ENCODE data around the gene RBM25.

RBM25 gene

DNA sequence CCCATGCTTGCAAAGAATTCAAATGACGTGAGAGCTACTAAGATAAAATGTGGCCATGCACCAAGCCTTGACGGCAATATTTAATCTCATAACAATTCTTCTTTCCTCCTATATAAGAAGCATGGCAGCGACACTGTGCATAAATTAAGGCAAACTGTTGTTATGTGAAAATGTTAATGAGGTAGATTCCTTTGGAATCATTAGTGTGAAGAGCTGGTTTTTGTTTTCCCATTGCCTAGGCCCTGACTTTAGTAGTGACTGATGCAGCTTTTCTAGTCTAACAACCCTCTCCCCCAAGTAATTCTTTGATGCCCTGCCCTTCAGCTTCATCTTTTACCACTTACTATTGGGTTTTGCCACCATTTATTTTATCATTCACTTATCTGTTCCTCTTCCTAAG, 67.4 kb downstream of the RBM25 start:
- TF ChIP-seq, protein P1, sequence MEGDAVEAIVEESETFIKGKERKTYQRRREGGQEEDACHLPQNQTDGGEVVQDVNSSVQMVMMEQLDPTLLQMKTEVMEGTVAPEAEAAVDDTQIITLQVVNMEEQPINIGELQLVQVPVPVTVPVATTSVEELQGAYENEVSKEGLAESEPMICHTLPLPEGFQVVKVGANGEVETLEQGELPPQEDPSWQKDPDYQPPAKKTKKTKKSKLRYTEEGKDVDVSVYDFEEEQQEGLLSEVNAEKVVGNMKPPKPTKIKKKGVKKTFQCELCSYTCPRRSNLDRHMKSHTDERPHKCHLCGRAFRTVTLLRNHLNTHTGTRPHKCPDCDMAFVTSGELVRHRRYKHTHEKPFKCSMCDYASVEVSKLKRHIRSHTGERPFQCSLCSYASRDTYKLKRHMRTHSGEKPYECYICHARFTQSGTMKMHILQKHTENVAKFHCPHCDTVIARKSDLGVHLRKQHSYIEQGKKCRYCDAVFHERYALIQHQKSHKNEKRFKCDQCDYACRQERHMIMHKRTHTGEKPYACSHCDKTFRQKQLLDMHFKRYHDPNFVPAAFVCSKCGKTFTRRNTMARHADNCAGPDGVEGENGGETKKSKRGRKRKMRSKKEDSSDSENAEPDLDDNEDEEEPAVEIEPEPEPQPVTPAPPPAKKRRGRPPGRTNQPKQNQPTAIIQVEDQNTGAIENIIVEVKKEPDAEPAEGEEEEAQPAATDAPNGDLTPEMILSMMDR (IDR thresholded peaks at IDR 0.05; ENCODE audit: insufficient read depth, low read depth, low read length, missing control alignments): no peak
- no peak overlapping the region for H3K4me3 ChIP-seq (ENCODE audit: low read length)
- DNase-seq (ENCODE audit: low read depth): no peak

GRCh38 chr14:73133795-73134194, 75.5 kb downstream of the RBM25 start:
- TF ChIP-seq, protein P1 (IDR thresholded peaks at IDR 0.05; ENCODE audit: insufficient read depth, low read depth, low read length, missing control alignments): no peak
- H3K4me3 ChIP-seq (ENCODE audit: low read length): no peak overlapping the region
- DNase-seq (ENCODE audit: low read depth): no peak

DNA sequence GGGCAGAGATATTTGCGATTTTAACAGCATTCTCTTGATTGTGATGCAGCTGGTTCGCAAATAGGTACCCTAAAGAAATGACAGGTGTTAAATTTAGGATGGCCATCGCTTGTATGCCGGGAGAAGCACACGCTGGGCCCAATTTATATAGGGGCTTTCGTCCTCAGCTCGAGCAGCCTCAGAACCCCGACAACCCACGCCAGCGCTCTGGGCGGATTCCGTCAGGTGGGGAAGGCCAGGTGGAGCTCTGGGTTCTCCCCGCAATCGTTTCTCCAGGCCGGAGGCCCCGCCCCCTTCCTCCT, 77.7 kb downstream of the RBM25 start:
- TF ChIP-seq, protein P1 (IDR thresholded peaks at IDR 0.05; ENCODE audit: insufficient read depth, low read depth, low read length, missing control alignments): no peak
- no peak for DNase-seq (ENCODE audit: low read depth)
- H3K4me3 ChIP-seq (ENCODE audit: low read length): peak overlapping the region; percentile 70

DNA sequence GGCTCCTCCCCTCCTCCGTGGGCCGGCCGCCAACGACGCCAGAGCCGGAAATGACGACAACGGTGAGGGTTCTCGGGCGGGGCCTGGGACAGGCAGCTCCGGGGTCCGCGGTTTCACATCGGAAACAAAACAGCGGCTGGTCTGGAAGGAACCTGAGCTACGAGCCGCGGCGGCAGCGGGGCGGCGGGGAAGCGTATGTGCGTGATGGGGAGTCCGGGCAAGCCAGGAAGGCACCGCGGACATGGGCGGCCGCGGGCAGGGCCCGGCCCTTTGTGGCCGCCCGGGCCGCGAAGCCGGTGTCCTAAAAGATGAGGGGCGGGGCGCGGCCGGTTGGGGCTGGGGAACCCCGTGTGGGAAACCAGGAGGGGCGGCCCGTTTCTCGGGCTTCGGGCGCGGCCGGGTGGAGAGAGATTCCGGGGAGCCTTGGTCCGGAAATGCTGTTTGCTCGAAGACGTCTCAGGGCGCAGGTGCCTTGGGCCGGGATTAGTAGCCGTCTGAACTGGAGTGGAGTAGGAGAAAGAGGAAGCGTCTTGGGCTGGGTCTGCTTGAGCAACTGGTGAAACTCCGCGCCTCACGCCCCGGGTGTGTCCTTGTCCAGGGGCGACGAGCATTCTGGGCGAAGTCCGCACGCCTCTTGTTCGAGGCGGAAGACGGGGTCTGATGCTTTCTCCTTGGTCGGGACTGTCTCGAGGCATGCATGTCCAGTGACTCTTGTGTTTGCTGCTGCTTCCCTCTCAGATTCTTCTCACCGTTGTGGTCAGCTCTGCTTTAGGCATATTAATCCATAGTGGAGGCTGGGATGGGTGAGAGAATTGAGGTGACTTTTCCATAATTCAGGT, 78.3 kb downstream of the RBM25 start, which contains the start of gene PSEN1:
PSEN1 (plus strand) TSS at position 121 of the 839 bp plus-strand sequence. CDS start 11,513 bp downstream, outside the sequence.
- peak within 1 kb of the TSS; percentile 70 for H3K4me3 ChIP-seq (ENCODE audit: low read length)
- peak; percentile 93 for DNase-seq (ENCODE audit: low read depth)
- TF ChIP-seq, protein P1 (IDR thresholded peaks at IDR 0.05; ENCODE audit: insufficient read depth, low read depth, low read length, missing control alignments): no peak

DNA sequence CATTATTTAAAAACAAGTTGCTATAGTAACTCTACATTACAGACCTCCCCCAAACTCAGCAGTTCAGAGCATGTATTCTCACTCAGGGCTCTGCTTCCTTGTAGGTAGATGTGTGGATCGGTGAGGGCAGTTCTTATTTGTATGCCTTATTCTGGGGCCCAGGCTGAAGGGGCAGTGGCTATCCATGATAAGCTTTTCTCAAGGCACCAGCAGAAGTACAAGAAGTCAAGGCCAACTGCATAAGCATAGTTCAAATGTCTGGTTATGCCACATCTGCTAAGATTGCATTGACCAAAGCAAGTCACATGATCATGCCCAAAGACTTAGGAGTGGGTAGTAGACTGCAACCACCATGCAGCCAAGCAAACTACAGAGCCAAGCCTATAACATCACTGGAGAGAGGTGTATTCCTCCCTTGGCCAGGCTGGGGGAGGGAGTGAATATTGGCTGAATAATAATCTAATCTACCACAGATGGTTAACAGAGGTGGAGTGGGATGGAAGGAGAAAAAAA, 82.5 kb downstream of the RBM25 start:
- no peak overlapping the region for H3K4me3 ChIP-seq (ENCODE audit: low read length)
- TF ChIP-seq, protein P1 (IDR thresholded peaks at IDR 0.05; ENCODE audit: insufficient read depth, low read depth, low read length, missing control alignments): no peak
- DNase-seq (ENCODE audit: low read depth): no peak

DNA sequence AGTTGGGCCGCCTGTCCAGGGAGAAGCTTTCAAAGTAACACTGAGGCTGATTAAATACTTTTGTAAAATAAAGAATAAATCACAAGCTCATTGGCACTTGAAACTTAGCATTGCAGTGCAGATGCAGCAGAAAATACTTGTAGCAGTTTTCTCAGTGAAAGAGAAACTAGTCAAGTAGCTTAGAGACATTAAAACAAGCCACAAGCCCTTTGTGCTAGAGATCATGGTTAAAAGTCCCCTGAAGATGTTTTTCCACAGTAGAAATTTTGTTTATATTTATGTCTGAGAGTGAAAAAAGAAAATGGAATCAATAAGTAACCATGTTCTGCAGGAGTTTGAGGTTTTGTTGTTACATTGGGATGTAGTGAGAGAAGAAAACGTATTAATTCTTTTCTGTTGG, 83.9 kb downstream of the RBM25 start:
- no peak for DNase-seq (ENCODE audit: low read depth)
- TF ChIP-seq, protein P1 (IDR thresholded peaks at IDR 0.05; ENCODE audit: insufficient read depth, low read depth, low read length, missing control alignments): no peak

GRCh38 chr14:73143003-73143402, 84.7 kb downstream of the RBM25 start:
- DNase-seq (ENCODE audit: low read depth): no peak
- no peak overlapping the region for H3K4me3 ChIP-seq (ENCODE audit: low read length)
- TF ChIP-seq, protein P1 (IDR thresholded peaks at IDR 0.05; ENCODE audit: insufficient read depth, low read depth, low read length, missing control alignments): no peak

More for the DNA sequence above, 83.9 kb downstream of the RBM25 start:
- no peak overlapping the region for H3K4me3 ChIP-seq (ENCODE audit: low read length)

All from epithelial cell of esophagus (primary cell).